Astrocyte of the spinal cord (primary cell): ENCODE measurements around the gene SUPT3H.

Experiments used
- DNase-seq: peaks from one replicate; pipeline ENCODE4 v3.0.0; 2011; ENCODE audit warnings: low read depth, low spot score
- H3K4me3 ChIP-seq: 2 replicates; pipeline ENCODE4 v1.5.1; 2011; ENCODE audit warnings: low read depth, mild to moderate bottlenecking, low read length, moderate library complexity
- in situ Hi-C: cut with HindIII; loops from 2 replicates; pipeline ENCODE4 v1.10.0; 2017; ENCODE audit warnings: low sequenced_read_pairs
- TF ChIP-seq, protein P1 (sequence below): IDR thresholded peaks from 2 replicates; pipeline ENCODE4 v1.5.1; 2012; ENCODE audit warnings: low read depth, mild to moderate bottlenecking, low read length, inconsistent platforms

Gene SUPT3H

DNA sequence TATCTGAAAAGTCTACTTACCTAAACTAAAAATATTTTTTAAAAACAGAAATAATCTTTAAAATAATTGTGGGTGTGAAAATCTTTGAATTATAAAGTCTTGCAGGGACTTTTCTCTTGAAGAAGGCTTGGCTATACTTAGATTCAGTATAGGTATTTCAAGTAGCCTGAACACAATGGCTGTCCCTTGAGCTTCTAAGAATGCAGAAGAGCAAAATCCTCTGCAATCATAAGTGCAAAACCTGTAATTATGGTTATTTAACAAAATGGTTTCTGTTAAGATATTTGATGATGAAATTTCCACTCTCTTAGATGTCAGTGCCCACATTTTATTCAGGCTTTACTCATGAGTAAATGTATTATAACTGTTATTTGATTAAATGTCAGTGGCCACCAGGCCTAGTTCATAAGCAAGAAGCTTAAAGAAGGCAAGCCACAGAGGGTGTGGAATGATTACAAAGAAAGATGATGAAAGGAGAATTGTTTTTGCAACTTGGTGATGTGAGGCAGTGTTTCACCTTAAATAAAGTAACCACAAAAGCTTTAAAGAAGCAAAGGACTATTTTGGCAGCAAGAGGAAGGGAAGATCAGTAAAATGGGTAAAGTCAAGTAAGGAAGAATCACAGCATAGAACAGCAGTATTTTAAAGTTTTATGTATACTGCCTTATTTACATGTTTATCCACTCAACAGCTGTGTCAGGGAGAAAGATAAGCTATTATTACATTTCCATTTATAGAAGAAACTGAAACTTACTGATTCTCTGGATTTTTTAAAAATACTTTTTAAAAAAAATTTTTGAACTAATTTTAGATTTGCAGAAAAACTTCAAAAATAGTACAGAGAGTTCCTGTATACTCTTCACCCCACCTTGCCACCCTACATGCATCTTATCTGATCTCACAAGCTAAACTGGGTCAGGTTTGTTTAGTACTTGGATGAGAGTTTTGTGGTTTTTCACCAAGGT lies 400.8 kb downstream of the SUPT3H start:
- H3K4me3 ChIP-seq, result no peak overlapping the region
- TF ChIP-seq, protein P1, sequence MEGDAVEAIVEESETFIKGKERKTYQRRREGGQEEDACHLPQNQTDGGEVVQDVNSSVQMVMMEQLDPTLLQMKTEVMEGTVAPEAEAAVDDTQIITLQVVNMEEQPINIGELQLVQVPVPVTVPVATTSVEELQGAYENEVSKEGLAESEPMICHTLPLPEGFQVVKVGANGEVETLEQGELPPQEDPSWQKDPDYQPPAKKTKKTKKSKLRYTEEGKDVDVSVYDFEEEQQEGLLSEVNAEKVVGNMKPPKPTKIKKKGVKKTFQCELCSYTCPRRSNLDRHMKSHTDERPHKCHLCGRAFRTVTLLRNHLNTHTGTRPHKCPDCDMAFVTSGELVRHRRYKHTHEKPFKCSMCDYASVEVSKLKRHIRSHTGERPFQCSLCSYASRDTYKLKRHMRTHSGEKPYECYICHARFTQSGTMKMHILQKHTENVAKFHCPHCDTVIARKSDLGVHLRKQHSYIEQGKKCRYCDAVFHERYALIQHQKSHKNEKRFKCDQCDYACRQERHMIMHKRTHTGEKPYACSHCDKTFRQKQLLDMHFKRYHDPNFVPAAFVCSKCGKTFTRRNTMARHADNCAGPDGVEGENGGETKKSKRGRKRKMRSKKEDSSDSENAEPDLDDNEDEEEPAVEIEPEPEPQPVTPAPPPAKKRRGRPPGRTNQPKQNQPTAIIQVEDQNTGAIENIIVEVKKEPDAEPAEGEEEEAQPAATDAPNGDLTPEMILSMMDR, result no peak
- in situ Hi-C loops, result no loop called here
- DNase-seq, result peak; percentile 42

DNA sequence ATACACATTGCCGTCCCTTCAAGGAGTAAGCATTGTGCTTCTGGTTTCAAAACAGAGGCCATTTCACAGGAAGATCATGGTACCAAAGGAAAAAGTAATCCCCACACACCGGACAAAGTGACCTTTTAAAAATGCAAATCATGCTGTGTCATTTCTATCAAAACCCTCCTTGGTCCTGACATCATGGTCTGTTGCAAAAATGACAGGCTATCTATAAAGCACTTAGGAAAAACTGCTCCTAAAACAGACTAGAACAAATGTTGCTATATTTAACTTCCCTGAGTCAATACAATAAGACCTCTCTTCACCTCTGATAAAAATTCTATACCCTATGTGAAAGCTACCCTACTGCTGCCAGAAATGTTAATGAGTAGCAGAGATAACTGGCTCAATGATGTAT lies 403.2 kb downstream of the SUPT3H start:
- H3K4me3 ChIP-seq, result no peak overlapping the region
- in situ Hi-C loops, result no loop called here
- DNase-seq, result no peak
- TF ChIP-seq, protein P1, result no peak

DNA sequence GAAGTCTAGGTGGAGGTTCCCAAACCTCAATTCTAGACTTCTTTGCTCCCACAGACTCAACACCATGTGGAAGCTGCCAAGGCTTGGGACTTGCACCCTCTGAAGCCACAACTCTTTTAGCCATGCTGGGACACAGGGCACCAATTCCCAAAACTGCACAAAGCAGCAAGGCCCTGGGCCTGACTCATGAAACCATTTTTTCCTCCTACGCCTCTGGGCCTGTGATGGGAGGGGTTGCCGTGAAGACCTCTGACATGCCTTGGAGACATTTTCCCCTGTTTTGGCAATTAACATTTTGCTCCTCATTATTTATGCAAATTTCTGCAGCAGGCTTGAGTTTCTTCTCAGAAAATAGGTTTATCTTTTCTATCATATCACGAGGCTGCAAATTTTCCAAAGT lies 405.0 kb downstream of the SUPT3H start:
- TF ChIP-seq, protein P1, result no peak
- in situ Hi-C loops, result no loop called here
- DNase-seq, result no peak
- H3K4me3 ChIP-seq, result no peak overlapping the region

DNA sequence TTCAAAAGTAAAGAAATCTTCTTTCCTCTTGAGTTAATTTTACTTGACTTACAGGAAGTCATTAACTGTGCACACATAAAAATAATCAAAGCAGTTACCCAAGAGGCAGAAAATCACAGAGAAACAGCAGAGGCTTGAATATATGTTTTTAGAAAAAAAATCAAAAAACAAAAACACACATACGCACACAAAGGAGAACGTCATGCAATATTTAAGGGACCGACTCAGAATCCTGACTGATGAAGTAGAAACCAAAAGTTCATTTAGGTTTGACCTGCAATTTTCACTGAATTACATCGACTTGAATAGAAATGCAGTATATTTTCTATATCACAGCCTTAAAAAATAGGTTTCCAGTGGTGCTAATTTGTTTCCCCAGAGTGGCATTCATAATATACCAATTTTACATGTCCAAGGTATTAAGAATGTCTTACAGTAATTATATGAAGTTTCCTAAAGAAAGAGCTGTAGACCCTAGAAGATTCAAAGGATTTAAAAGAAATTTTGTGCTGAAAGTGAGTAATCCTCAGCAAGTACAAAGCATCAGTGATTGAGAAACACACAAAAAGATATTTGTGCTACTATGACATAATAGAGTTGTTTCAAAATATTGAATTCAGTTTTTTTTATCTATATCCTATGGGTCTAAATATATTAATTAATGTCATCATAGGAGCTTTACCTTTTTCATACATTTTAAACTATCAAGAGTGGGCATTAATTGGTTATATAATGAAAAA lies 408.1 kb downstream of the SUPT3H start:
- in situ Hi-C loops, result no loop called here
- no peak overlapping the region for H3K4me3 ChIP-seq
- TF ChIP-seq, protein P1, result no peak
- DNase-seq, result peak; percentile 43

DNA sequence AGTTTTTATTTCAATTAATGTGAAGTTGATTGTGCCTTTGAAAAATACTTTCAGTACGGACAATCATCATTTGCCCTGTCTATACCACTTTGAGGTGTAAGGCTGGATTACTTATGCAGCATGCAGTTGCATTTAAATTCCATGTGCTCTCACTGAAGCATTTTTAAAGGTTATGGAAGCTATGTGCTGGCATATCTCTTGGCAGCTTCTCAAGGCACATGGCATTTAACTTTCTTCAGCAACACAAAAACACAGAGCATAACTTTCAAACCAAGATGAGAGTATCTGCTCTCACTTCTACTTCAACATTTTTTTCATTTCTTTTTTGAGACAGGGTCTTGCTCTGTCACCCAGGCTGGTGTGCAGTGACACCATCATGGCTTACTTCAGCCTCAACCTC lies 410.3 kb downstream of the SUPT3H start:
- in situ Hi-C loops, result no loop called here
- TF ChIP-seq, protein P1, result no peak
- DNase-seq, result peak; percentile 24
- no peak overlapping the region for H3K4me3 ChIP-seq

DNA sequence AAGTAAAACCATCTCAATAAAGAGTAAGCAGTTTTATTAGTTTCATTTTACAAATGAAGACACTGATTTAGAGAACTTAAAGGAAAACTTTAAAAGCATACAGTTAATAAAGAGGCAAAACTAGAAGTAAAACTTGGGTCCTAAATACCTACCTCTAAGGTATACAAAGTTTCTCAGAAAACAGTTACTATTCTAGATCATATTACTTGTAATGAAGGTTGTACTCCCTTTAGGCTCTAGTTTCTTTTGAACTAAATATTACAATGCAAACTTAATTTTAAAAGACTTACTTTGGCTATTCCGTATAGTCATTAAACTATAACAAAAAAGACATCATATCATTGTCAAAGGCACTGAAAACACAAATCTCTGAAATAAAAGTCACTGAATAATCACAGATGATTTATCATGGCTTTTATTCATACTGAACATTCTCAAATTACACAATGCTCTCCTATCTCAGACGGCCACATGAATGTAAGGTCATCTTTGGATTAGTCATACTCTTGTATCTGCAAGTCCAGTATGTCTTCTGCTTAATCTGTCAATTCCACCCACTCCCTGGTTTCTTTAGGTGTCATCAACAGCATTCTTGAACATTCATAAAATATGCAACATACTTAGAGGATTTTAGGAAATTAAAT lies 411.2 kb downstream of the SUPT3H start:
- TF ChIP-seq, protein P1, result no peak
- in situ Hi-C loops, result no loop called here
- peak; percentile 63 for DNase-seq
- no peak overlapping the region for H3K4me3 ChIP-seq
